GM21526 (cell line): ENCODE data around the gene KIF14.

Experiments
- ATAC-seq: cut with Tn5 transposase; IDR thresholded peaks from one replicate; pipeline ENCODE4 v1.9.1; 2021; ENCODE audit warnings: moderate library complexity; ENCODE audit not compliant: unreplicated experiment, low FRiP score

The KIF14 gene

GRCh38 chr1:200620273-200621131 lies at the start of gene KIF14:
KIF14 (minus strand) TSS chr1:200620751; CDS start chr1:200618723, 2,028 bp downstream.
- peak; percentile 90 for ATAC-seq

- peak; percentile 88 for ATAC-seq
Measured at GRCh38 chr1:200669314-200670241, 49.0 kb upstream of the KIF14 start, which contains the start of gene DDX59. DDX59 (minus strand) TSS chr1:200669907; CDS start chr1:200666740, 3,167 bp downstream.

- no peak for ATAC-seq
Measured at GRCh38 chr1:200668514-200669313, 48.2 kb upstream of the KIF14 start.

GRCh38 chr1:200666309-200666708 lies 45.8 kb upstream of the KIF14 start:
- ATAC-seq: no peak

GRCh38 chr1:200665861-200666260 lies 45.3 kb upstream of the KIF14 start:
- no peak for ATAC-seq

GRCh38 chr1:200660719-200661118 lies 40.2 kb upstream of the KIF14 start:
- ATAC-seq: no peak

GRCh38 chr1:200659269-200659668 lies 38.7 kb upstream of the KIF14 start:
- no peak for ATAC-seq

- ATAC-seq: no peak
Measured at GRCh38 chr1:200658037-200658818, 37.7 kb upstream of the KIF14 start.

GRCh38 chr1:200654660-200655059 lies 34.1 kb upstream of the KIF14 start:
- peak; percentile 96 for ATAC-seq

GRCh38 chr1:200653022-200653462 lies 32.5 kb upstream of the KIF14 start:
- ATAC-seq: no peak

- ATAC-seq: no peak
Measured at GRCh38 chr1:200652378-200652777, 31.8 kb upstream of the KIF14 start.

GRCh38 chr1:200646515-200646914 lies 26.0 kb upstream of the KIF14 start:
- no peak for ATAC-seq

GRCh38 chr1:200644021-200644420 lies 23.5 kb upstream of the KIF14 start:
- no peak for ATAC-seq

GRCh38 chr1:200642481-200642880 lies 21.9 kb upstream of the KIF14 start:
- no peak for ATAC-seq

- ATAC-seq: no peak
Measured at GRCh38 chr1:200640963-200641401, 20.4 kb upstream of the KIF14 start.

- no peak for ATAC-seq
Measured at GRCh38 chr1:200640373-200640962, 19.9 kb upstream of the KIF14 start.

- no peak for ATAC-seq
Measured at GRCh38 chr1:200638073-200638472, 17.5 kb upstream of the KIF14 start.

- ATAC-seq: no peak
Measured at GRCh38 chr1:200636681-200637080, 16.1 kb upstream of the KIF14 start.
